ENCODE results near the gene GDF15.

Gene GDF15

DNA sequence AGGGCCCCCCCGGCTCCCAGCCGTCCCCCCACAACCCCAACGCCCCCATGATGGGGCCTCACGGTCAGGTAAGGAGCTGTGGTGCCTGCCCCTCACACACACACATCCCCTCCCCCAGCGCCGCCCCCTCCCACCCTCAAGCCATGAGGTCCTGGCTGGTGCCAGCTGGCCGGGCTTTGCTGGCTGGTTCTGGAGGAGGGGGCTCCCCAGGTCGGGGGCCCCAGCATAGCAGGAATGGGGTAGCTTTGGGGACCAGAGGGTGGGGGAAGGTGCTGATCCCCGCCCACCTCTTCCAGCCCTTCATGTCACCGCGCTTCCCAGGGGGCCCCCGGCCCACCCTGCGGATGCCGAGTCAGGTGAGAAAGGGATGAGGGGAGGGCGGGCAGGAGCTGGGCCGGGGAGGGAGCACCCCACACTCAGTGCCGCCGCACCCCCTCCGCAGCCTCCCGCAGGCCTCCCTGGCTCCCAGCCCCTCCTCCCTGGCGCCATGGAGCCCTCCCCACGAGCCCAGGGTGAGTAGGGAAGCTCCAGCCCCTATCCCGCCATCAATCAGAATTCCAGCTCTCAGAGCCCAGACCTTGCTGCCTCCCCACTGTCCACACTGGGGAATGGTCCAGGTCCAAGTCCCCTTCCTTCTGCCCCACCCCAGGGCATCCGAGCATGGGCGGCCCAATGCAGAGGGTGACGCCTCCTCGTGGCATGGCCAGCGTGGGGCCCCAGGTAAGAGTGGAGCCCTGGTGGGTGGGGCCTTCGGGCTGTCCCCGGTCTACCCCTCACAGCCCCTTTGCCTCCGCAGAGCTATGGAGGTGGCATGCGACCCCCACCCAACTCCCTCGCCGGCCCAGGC is 45.6 kb downstream of the GDF15 start:
- no peak for DNase-seq (ENCODE audit: low spot score)

DNA sequence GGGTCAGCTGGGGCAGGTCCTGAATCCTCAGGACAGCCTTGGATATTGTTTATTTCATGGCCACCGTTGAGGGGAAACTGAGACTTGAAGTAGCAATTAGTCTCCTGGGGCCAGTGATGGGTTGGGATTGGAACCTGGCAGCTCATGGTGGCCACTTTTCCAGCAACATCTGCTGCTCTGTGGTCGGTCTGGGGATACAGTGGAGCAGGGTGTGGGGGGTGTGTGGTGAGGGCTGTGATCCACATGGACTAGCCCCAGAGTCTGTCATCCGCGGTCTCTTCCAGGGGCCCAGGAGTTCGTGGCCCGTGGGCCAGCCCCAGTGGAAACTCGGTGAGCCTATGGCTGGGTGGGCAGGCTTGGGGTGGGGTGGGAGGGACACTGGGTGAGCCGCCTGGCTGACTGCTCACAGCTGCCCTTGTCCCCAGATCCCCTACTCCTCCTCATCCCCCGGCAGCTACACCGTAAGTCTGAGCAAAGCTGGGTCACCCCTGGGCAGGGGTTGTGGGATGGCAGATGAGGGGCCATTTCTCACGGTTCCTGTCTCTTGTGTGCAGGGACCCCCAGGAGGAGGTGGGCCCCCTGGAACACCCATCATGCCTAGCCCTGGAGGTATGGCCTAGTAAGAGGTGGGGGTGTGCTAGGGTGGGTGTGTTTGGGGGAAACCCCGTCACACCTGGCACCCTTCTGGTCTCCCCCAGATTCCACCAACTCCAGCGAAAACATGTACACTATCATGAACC is 46.5 kb downstream of the GDF15 start:
- DNase-seq (ENCODE audit: low spot score): no peak

DNA sequence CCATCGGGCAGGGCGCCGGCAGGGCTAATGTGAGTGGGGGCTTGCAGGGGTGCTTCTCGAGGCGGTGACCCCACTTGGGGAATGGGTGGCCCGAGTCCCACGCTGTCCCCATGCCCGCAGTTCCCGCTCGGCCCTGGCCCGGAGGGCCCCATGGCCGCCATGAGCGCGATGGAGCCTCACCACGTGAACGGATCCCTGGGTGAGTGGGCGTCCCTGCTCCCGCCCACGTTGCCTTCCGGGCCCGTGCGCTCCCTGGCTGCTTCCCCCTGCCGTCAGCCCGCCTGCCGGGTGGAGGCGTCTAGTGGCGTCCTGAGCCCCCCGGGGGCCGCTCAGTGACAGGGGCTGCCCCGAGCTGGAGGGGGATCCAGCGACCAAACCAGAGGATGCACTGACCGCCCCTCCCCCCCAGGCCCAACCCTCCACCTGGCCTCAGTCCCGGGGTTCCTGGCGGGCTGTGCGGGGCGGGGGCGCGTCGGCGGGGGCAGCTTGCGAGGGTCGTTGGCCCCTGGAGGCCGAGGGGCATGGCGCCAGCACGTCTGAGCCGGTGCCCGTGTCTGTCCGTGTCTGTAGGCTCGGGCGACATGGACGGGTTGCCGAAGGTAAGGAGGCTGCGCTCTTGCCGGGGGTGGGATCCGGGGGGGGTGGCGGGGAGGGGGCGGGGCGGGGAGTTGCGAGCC is 47.2 kb downstream of the GDF15 start:
- no peak for DNase-seq (ENCODE audit: low spot score)

DNA sequence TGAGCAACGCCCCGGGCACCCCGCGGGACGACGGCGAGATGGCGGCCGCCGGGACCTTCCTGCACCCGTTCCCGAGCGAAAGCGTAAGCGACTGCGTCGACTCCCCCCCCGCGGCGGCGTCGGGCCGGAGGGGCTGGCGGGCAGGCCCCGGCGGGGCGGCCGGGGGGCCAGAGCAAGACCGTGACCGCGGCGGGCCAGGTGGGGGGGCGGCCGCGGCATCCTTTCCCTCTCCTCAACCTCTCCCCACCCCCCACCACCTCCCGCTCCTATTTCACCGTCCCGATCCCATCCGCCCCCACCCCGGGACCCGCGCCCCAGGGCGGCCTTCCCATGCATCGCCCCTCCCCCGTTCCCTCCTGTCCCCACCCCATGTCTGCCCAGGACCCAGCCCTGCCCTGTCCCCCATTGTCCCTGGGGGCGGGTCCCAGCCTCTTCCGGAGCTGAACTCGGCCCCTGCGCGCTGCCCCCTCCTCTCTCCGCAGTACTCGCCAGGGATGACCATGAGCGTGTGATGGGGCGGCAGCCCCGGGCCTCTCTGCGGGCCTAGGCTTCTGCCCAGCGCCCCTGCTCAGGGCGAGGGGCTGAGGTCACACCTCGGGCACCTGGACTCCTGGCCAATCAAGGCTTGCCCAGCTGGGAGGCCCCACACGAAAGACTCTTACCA is 47.9 kb downstream of the GDF15 start:
- DNase-seq (ENCODE audit: low spot score): no peak

DNA sequence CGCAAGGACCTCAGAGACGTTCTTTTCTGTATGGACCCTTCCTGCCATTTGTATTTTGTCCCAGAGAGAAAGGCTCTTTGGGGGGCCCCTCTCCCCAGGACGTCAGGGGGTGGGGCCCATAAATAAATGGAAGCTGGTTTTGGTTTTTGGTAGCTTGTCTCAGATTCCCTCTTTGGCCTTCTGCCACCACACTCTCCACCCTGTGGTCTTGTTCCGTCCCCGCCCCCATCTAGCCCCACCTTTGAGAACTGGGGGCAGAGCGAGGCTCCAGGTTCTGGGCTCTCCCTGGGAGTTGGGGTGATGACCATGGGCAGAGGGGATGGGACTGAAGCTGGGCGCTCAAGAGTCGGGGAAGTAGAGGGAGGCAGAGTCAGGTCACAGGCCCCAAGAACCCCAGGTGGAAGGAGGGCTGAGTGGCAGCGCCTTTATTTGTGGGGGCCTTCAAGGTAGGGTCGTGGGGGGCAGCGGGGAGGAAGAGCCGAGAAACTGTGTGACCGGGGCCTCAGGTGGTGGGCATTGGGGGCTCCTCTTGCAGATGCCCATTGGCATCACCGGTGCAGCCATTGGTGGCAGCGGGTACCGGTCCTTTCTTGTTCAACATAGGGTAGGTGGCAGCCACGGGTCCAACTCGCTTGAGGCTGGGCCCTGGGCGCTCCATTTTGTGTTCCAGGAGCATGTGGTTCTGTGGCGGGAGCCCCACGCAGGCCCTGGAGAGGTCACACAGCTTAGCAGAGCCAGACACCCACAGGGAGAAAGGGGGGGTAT is 48.6 kb downstream of the GDF15 start:
- no peak for DNase-seq (ENCODE audit: low spot score)

DNA sequence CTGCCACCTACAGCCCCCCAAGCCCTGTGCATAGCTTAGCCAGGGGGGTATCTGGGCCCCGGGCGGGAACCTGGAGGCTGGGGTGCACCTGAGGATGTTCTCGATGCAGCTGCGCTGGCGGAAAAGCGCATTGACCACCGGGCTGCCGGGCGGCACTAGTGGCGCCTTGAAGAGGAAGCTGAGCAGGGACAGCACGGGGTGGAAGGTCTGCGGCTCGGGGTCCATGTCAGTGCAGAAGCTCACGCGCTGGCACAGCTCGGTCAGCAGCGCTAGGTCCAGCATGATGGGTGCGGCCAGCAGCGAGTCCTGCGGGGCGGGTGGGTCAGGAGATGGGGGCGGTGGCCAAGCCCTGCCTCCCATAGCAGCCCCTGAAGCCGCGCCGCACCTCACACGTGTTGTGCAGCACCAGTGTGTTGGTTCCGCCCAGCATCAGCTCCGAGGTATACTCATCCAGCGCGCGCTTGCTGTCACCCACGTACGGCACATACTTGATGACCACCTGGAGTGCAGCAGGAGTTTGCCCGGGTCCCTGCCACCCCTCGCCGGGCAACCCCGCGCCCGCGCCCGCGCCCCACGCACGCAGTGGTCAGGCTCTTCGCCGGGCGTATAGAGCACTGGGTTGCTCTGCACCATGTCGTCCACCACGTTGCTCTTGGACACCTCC is 49.4 kb downstream of the GDF15 start:
- no peak for DNase-seq (ENCODE audit: low spot score)

DNA sequence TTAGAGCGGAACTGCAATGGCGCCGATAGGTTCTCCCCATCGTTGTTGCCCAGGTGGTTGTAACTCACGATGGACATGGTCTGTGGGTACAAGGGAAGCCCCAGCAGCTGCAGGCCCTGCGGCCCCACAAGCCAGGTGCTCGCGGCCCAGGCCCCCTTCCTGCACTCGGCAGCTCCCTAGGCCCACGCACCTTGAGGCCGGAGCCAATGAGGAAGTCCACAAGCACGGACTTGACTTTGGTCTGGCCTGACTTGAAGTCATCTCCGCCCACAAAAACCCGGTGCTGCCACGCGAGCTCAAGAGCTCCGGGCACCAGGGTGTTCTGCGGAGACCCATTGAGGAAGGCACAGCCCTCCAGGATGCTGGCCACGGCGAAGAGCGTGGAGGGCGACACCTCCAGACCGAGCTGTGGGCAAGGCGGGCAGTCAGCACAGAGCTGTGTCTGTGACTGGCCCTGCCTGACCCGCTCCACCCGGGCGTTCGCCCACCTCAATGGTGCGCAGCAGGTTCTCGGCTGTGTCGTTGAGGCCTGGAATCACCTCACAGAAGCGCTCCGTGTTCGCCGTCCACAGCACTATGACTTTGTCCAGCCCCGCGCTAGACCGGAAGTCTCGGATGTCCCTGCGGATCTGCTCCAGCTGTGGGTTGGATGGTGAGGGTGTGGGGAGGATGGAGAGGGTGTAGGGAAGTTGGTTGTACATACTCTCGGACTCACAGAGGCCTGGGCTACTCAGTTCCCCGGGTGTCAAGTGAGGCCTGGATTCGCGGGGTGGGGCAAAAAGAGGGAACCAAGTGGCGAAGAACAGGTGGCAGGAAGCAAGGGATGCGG is 50.1 kb downstream of the GDF15 start:
- no peak for DNase-seq (ENCODE audit: low spot score)

DNA sequence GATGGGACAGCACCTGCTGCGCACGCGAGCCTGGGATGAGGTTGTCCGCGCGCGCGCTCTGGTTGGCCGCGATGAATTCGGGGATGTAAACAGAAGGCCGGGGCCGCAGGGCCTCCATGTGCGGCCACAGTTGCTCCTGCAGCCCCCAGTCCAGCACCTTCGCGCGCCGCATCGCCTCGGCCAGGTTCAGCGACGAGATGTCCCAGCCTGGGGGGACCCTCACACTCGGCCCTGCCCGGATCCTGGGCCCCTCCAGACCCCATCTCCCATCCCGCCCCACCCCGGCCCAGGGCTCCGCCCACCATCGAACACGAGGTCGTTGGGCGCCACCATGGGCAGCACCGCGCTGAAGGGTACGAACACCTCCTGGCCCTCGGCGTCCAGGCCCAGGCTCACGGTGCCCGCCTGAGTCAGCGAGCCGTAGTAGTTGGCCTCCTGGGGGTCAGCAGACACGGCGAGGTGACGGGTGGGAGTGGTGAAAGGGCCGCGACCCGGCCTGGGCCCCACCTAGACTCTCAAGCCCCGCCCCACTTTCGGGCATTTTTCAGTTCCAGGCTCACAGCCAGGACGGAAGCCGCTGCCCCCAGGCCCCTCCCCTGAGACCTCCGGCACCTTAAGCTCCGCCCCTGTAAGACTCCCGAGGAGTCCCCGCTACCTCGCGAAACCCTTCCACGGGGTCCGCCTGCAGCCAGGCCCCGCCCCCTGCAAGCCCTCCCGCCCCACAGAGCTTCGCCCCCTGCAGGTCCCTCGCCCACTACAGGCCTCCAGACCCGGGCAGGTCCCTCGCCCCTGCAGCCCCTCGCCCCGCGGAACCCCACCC is 50.9 kb downstream of the GDF15 start:
- DNase-seq (ENCODE audit: low spot score): peak; percentile 79

DNA sequence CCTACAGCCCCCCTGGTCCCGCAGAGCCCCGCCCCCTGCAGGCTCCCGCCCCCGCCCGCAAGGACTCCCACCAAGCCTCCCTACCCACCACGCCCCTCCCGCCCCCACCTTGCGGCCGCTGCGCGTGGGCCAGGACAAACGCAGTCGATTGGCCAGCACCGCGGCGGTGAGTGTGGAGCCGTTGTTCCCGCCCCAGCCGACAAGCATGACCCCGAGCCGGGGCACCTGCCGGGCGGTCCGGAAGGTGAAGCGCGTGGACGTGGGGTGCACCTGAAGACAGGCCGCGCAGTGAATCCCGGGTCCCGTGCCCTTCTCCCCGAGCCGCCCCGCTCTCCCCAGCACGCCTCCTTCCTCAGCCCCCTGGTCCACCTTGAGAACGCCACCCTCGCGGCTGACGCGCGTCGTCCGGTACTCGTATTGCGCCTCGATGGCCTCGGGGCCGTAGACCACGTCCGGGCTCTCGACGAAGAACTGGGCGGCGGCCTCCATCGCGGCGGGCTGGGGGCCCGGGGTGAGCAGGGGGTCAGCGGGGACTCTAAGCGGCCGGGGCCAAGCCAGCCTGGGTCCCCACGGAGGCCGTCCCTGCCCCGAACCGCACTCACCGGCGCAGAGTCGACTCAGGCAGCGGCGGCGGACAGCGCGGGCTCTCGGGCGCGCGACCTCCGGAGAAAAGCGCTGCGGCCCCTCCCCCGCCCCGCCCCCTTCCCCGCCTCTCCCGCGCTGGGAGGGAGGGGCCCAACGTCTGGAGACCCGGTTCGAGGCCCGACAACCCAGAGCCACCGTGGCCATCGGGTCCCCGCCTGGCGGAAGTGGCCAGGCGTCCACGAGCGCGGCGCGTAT is 51.8 kb downstream of the GDF15 start, which contains the start of gene ISYNA1:
ISYNA1 (minus strand) TSS at position 643 of the 840 bp plus-strand sequence; CDS start at position 489, 154 bp downstream.
- no peak for DNase-seq (ENCODE audit: low spot score)

DNA sequence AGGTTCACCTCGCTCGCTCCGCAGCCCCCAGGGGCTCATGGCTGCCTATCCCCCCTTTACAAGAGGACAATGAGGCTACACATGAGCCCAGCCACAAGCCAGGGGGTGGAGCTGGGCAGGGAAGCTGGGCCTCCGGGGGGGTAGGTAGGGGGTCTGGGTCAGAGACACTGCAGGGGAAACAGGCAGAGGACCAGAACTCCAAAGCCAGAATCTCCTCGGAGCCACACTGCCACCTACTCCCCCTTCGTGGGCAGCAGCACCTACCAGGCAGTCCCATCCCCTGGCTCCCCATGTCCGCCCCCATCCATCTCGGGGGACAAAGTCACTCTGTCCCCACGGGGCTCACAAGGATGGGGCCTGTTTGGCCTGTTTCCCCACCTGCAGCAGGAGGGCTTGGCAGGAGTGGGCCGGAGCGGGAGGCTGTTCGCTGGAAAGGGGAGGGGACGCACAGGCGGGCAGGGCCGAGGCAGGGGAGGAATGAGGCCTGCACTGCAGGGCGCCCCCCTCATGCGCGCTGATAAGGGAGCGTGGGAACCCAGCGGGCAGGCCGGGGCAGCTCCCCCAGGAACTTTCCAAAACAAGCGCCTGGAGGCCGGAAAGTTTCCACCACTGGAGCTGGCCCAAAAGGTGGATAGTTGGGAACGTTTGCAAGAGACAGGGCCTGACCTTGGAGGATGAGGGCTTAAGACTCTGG is 52.5 kb downstream of the GDF15 start:
- DNase-seq (ENCODE audit: low spot score): no peak
